ENCODE measurements around the gene PTPRG. TPM values are rescaled to one million over a fixed set of nuclear protein-coding genes. Genes with fewer than 3 reads are reported as not detected.

The PTPRG gene
- total RNA-seq, 1 experiment from 2014 or later = 69.3 TPM

GRCh38 chr3:61541694-61542093 lies 19.7 kb upstream of the PTPRG start:
- H2BK12ac ChIP-seq (ENCODE audit: insufficient read length, low read depth, low read length) = no peak overlapping the region
- Mint-ChIP-seq H3K27ac (no peak overlapping the region), H3K27me3 (ENCODE audit: low read depth) (peaks cover 7% of the 10 kb centered on the region), H3K9me3 (no peaks in the 10 kb centered on the region), H3K36me3 (ENCODE audit: insufficient read depth in 1 of 3, low read depth in 3 of 3) (no peaks in the 10 kb centered on the region), H3K4me3 (no peak overlapping the region), H3K4me1 (peaks cover 15 to 25% of the 10 kb centered on the region in 2 experiments)
- no peak overlapping the region for H2BK5ac ChIP-seq (ENCODE audit: insufficient read length, low read length)
- no peak overlapping the region for H4K8ac ChIP-seq (replicated peaks; ENCODE audit: insufficient read length, low read depth, low read length)
- H3K56ac ChIP-seq (ENCODE audit: insufficient read length, low read depth, low read length) = no peak overlapping the region
- no peak overlapping the region for H3T11ph ChIP-seq (ENCODE audit: low read length)
- no peak overlapping the region for H3K27ac ChIP-seq (ENCODE audit: insufficient read length, low read depth, low read length)
- H3K9me3 ChIP-seq (ENCODE audit: control insufficient read depth, low read depth, low read length) = no peaks in the 10 kb centered on the region
- no peak overlapping the region for H4K5ac ChIP-seq (ENCODE audit: insufficient read length, low read depth, low read length)
- DNase-seq = no peak
- H3K23ac ChIP-seq (ENCODE audit: insufficient read length, low read depth, low read length) = no peak overlapping the region
- H3K14ac ChIP-seq (ENCODE audit: insufficient read depth, low read length) = no peak overlapping the region
- H2AFZ ChIP-seq (ENCODE audit: low read length) = no peak overlapping the region
- H2BK120ac ChIP-seq (ENCODE audit: low read depth, low read length, poor library complexity, severe bottlenecking) = no peak overlapping the region
- H3K4me2 ChIP-seq (ENCODE audit: insufficient read depth, insufficient read length, low read length) = no peak overlapping the region
- H4K20me1 ChIP-seq (ENCODE audit: control insufficient read depth, insufficient read depth, insufficient read length) = no peaks in the 10 kb centered on the region
- no peaks in the 10 kb centered on the region for H3K79me2 ChIP-seq (ENCODE audit: insufficient read depth, low read length)
- no peak overlapping the region for H2BK20ac ChIP-seq (ENCODE audit: low read depth, low read length, poor library complexity, severe bottlenecking)
- H3K9ac ChIP-seq (ENCODE audit: extremely low read depth, insufficient read length, low read length) = no peak overlapping the region
- H3K4me1 ChIP-seq (ENCODE audit: insufficient read depth, low read length) = peaks cover 6% of the 10 kb centered on the region; the same call in 1 of the 2 replicates
- H4K91ac ChIP-seq (ENCODE audit: insufficient read length, low read depth, low read length) = no peak overlapping the region
- no CpG with 5 or more reads among the region's 4 CpGs for WGBS (ENCODE audit: extremely low coverage, insufficient read length, low lambda C conversion rate)
- H2BK15ac ChIP-seq (ENCODE audit: low read depth, low read length) = no peak overlapping the region
- H3K79me1 ChIP-seq (ENCODE audit: insufficient read depth, low read depth, low read length, poor library complexity, severe bottlenecking) = no peaks in the 10 kb centered on the region
- no peak overlapping the region for H3K18ac ChIP-seq (ENCODE audit: insufficient read length, low read depth, low read length)
- H2AK5ac ChIP-seq (ENCODE audit: insufficient read length, low read length) = no peak overlapping the region
- H3K27me3 ChIP-seq (ENCODE audit: insufficient read depth, low read length) = no peaks in the 10 kb centered on the region
- no peak overlapping the region for H3K4ac ChIP-seq (ENCODE audit: low read depth, low read length)
- no peaks in the 10 kb centered on the region for H3K23me2 ChIP-seq (ENCODE audit: insufficient read length, low read depth, low read length, poor library complexity, severe bottlenecking)
- no peak for TF ChIP-seq CTCF (conservative IDR thresholded peaks at IDR 0.05)
